HG03521 (cell line): ENCODE results near the gene DCD.
"Not testable (repeated sequence)": the region's sequence is repeated elsewhere in the genome, so short reads cannot be mapped to it uniquely, and the experiment has no call there.

Experiments
- ATAC-seq: cut with Tn5 transposase; IDR thresholded peaks from one replicate; pipeline ENCODE4 v1.9.1; 2021; ENCODE audit warnings: mild to moderate bottlenecking, moderate library complexity; ENCODE audit not compliant: unreplicated experiment

Gene DCD

DNA sequence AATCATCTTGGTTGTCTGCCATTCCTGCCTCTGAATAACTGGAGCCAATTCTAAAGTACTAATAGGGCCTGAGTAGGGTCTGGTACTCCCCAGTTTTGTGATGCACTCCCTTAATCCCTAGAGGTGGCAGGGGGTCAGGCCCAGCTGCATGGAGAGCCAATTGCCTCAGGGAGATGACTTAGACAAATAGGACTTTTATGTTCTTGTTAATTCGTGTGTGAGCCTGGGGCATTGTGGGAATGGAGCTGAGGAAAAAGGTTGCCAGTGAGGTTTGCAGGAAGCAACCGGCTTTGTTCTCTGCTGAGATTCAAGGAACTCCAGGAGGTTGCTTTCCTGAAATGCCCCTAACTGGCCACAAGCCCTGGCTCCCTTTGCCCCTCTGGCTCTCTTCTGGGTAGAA, 6.8 kb upstream of the DCD start:
- no peak for ATAC-seq

DNA sequence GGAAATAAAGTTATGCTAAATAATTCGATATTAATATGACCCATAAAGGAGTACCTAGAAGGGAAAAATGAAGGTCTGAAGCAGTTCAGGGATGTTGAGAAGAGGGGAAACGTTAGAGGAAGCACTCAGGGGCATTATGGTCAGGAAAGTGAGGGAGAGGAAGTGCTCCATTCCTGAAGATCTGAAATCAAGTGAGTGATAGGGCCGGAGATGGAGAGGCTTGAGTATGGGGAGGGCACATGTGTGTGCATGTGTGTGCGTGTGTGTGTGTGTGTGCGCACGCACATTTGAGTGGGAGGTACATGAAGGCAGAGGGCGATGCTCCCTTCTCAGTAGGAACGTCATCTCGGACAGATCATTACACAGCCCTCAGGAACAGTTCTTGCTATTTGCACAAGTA, 4.9 kb upstream of the DCD start:
- no peak for ATAC-seq

DNA sequence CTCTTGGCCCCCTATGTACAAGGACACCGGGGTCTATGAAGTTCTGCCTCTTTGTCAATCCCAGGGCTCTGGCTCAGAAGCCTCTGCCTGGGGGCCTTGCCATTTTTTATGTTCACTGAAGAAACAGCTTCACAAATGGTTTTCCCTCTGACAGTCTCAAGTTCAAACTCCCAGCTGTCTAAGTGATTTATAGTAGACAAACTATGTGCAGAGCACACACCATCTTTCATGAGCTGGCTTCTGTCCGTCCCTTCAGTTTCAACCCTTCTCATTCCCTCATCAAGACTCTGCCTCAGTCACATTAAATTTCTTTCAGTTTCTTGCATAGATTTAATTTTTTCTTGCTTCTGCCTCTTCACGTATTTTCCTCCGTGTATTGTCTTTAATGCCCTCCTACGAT, 2.7 kb upstream of the DCD start:
- ATAC-seq: no peak

DNA sequence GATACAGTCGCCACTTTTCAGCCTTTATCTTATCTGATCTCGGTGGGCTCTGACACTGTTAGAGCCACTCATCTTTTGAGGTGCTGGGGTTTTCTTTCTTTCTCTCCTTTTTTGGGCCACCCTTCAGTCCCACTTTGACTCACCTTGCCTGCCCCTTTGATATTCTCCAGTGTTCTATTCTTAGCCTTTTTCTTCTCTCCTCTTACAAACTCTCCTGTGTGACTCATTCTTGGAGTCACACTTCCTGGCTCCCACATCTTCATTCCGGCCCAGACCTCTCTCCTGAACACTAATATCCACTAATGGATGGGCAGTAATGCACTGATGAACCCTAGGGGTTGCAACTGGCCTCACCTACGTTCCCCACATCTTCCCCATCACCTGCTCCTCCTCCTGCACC, 2.2 kb upstream of the DCD start:
- no peak for ATAC-seq

DNA sequence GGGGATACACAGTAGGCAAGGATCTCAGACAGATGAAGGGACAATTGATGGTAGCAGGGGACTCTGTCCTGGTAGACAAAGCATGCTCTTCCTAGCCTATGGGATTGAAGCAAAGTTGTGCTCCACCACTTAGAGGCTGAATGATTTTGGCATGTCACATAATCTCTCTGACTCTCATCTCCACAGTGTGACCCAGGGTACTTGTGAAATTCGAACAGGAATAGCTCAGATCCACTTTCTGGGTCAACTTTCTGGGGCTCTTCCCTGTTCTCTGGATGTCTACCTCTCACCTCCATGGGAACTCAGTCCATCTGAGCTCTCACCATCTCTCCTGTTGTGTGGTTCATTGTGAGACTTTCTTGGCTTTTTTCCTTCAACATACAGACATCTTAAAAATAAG, 1.7 kb upstream of the DCD start:
- no peak for ATAC-seq

DNA sequence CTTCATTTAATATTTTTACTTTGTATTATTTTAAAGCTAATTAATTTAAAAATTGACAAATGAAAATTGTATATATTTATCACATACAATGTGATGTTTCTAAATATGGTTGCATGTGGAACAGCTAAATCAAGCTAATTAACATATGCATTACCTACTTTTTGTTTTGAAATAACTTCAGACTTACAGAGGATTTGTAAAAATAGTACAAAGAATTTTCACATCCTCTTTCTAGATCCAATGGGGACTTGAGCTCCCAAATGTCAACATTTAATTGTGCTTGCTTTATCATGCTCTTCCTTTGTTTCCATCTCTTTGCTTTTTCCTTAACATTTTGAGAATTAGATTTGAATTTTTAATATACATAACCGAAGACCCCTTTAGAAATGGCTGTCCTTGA, 6.6 kb downstream of the DCD start:
- no peak for ATAC-seq

DNA sequence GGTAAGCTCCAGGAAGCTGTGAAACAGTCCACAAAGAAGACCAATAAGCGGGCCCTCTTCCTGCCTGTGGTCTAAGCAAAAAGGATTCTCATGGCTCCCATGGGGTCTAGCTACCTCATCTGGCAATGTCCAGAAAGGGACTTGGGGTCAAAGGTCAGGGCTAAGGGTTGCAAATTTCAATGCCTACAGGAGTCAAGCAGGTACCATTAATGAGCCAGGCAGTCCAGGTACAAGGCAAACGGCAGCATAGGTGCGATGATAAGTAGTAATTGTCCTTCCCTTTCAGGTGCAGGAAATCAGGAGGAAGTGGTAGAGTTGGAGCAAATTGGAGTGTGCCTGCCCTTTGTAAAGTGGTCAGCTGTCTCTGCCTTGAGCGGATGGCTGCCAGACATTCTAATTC, 7.1 kb downstream of the DCD start:
- ATAC-seq: no peak

DNA sequence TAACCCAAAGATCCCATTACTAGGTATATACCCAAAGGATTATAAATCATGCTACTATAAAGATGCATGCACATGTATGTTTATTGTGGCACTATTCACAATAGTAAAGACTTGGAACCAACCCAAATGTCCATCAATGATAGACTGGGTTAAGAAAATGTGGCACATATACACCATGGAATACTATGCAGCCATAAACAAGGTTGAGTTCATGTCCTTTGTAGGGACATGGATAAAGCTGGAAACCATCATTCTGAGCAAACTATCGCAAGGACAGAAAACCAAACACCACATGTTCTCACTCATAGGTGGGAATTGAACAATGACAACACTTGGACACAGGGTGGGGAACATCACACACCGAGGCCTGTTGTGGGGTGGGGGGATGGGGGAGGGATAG, 9.1 kb downstream of the DCD start:
- ATAC-seq: not testable (repeated sequence)

DNA sequence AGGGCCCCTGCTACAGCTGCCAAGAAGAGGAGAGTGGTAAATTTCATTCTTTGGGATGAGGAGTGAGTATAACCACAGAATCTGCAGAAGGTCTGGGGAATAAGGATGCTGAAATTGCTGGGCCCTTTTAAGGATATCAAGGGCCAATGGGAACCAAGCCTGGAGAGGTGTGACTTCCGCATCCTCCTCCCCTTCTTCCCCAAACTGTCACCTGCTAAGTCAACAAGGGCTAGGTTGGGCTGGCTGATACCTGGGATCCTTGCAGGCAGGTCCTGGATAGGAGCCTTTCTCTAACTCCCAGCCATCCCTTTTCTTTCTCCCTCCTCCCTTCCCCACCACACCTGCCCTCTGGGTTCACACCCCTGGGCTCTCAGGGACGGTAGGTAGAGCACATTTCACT, 13.4 kb downstream of the DCD start, which contains the start of gene LACRT:
Gene LACRT (minus strand): TSS at position 101 of the 400 bp plus-strand sequence. CDS start 54 bp downstream, at position 47.
- ATAC-seq: no peak

DNA sequence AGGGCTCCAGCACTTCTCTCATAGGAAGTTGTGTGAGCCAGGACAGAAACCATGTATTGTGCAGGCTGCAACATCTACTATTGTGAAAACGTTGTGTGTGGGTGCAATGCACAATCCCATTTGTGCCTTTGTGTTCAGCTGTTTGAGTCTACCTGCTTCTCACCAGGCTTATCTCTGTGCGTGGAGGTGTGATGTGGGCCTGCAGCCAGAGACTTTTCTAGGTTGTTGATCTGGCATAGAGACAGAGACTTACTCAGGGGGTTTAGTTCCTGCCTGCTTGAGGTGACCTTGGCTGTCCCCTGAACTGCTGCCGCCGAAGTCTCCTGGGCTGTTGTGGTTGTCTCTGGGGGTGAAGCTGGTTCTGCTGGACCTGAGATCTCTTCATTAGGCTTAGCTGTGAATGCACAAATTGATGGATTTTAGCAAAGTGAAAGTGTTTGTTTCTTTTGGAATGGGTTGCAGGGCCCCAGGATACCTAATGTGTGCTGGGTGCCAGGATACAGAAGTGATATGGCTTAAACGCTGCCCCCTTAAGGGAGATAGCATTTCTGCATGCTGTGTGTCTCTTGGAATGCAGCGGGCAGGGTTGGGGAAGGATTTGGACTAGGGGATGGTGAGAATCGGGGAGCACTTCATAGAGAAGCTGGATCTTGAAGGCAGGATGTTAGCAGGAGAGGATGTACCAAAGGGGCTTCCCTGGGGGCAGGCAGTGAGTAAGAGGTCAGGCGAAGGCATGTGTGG, 16.0 kb downstream of the DCD start:
- ATAC-seq: no peak

DNA sequence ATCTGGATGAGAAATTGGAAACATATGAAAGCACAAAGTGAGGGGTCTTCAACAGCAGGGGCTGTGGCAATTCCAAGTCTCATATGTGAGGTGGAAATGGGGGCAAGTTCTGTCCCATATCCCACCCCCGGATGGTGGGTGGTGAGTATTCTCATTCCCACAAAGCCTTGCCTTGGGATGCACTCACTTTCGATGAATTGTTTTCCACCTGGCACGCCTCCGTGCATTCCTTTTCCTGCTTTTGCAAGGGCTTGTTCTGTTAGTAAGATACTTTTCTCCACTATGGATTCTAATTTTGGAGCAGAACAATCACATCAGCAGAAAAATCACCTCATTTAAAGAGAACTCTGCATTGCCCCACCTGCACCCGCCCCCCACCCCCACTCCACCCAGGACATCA, 16.6 kb downstream of the DCD start:
- ATAC-seq: no peak

DNA sequence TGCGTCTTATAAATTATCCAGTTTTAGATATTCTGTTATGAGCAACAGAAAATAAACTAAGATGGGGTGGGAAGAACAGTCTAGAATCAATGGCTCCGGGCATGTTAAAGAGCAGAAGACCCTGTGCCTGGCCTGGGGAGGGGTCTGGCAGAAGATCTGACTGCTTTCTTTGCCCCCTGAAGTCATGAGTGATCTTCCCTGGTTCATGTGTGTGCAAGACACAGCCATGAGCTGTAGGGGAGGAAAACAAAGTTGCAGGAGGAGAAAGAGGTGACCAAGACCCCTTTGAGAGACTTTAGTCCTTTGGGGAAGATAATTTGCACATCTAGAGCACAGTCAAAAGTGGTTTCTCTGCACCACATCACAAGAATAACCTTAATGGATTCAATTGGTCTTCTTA, 18.2 kb downstream of the DCD start:
- ATAC-seq: no peak

DNA sequence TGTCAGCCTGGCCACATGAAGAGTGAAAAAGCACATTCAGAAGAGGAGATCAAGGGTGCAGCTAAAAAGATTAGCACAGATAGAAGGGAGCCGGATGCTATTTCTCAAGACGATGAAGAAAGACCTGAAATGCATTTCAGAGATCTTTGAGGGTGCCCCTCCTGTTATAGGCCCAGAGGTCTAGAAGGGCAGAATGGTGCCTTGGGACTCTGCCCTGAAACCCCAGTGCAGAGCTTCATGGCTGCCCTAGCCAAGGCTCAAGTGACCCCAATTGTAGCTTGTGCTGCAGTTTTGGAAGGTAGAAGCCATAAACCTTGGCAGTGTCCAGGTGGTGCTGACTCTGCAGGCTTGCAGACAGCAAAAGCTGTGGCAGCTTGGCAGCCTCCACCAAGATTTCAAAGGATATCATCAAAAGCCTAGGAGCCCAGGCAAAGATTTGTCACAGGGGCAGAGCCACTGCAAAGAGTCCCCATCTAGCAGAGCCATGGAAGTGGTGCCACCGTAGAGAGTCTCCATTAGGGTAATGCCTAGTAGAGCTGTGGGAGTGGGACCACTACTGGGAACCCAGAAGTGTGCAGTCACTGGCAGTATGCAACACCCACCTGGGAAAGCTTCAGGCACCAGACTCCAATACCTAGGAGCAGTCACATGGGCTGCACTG, 19.8 kb downstream of the DCD start:
- ATAC-seq: no peak

DNA sequence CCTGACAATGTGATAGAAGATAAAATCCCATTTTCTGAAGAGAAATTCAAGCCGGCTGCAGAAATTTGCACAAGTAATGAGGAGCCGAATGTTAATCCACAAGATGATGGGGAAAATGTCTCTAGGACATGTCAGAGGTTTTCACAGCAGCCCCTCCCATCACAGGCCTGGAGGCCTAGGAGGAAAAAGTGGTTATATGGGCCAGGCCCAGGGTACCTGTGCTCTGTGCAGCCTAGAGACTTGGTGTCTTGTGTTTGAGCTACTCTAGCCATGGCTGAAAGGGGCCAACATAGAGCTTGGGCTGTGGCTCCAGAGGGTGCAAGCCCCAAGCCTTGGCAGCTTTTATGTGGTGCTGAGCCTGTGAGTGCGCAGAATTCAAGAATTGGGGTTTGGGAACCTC, 20.9 kb downstream of the DCD start:
- ATAC-seq: no peak

DNA sequence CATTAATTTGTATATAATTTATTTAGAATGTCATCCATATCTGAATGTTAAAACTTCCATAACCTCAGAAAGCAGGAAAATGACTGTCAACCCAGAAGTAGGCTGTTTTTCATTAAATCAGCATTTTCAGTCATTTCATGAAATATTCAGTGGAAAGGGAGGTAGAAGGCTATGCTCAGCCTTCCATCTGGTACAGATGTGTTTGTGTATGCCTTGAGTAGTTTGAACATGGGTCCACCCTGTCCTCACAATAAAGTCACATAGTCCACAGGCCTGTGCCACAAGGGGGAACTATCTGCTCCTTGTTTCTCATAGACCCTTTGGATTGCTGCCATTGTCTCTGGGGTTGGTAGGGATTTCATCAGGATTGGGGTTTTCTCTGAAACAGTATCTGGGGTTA, 22.6 kb downstream of the DCD start:
- no peak for ATAC-seq

DNA sequence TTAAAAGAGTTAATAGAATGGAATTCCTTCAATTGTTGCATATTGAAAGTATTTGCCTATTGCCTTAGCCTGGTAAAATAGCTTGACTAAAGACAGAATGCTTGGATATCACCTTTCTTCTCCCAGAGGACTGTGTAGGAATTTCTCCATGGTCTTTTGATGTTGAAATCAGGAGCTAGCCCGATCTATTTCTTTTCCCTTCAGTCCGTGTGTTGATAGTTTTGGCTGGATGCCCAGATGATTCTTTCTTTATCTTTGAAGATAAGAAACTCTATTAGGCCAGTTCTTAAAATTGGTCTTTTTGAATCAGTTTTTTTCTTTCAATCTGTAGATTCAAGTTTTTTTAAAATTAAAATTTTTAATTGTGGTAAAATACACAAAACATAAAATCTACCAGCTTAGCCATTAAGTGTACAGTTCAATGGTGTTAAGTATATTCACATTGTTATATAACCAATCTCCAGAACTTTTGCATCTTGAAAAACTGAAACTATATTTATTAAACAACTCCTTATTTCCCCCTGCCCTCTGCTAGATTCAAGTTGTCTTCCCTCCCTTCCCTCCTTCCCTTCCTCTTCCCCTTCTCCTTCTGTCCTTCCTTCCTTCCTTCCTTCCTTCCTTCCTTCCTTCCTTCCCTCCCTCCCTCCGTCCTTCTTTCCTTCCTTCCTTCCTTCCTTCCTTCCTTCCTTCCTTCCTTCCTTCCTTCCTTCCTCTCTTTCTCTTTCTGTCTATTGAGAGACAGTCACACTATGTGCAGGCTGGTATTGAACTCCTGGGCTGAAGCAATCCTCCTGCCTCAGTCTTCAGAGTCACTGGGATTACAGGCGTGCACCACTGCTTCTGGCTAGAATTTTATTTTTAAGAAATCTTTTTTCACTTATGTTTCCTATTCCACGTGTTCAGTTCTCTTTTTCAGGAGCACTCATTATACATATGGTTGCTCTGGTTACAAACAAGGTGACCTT, 23.6 kb downstream of the DCD start:
- ATAC-seq: no peak

DNA sequence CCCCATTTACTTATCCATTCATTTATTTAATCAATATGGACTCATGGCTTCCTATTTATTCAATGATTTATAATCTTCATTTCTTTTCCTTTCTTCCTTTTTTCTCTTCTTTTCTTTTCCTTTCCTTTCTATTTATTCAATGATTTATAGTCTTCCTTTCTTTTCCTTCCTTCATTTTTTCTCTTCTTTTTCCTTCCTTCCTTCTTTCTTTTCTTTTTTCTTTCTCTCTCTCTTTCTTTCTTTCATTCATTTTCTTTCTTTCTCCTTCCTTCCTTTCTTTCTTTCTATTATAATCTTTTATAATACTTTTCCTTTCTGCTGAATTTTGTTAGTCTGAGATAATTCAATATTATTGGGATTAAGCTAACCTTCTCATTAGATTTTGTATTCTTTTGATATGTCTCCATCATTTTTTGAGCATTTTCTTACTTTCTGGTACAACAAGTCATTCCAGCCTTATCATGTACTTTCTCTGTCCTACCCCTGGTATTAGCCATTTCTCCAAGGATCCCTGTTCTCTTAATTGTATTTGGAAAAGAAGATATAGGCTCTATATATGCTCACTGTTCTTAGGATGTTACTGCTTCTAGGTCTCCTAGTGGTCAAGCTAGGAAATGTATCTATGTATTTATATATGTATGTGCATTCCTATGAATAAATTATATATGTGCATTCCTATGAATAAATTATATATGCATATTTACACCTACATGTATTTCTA, 25.5 kb downstream of the DCD start:
- no peak for ATAC-seq

DNA sequence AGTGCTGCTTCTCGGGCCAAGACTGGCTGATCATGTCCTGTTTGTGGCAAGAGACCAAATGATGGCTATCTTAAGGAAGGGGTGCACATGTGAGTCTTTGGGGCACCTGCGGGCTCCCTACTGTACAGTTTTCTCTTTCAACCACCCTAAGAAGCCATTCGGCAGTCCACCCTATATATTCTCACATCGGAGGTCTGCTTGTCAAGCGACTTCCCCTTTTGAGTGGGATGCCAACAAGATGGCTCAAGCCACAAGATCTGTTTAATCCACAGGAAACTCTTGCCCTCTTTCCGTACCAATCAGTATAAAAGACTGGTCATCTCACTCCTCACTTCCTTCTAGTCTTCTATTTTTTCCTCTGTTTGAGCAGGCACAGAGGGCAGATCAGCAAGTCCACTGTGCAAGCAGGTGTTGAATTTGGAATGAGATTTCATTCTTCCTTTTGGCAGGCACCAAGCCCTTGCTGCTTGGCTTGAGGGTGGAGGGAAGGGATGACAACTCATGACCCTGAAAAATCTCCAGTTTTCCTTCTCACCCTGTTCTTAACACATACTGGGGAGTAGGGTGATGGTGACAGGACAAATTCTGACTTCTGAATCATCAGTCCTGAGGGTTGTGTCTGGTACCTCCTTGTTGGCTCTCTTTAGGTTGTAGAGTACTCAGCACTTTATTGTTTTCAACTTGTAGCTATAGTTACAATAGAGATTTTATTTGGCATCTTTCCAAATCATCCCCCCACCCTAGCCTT, 31.1 kb downstream of the DCD start:
- no peak for ATAC-seq

DNA sequence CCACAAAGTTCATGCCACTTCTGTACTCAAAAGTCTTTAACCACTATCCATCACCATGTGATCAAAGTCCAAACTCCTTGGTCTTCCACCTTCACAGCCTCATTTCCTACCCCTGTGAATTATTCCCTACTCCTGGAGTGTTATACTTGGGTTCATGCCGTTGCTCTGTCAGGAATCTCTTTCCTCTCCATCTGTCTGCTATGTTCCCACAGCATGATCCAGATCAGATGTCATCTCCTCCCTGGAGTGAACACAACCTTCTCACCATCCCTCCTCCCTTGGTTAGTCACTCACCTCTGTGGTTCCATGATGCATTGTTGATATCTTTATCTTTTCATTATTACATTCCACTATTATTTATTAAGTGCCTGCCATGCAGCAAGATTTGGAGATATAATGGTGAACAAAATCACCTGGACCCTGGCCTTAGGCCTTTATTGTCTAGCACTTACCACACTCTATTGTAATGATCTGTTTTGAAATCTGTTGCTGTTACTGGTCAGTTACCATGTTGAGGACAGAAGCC, 35.9 kb downstream of the DCD start:
- no peak for ATAC-seq

DNA sequence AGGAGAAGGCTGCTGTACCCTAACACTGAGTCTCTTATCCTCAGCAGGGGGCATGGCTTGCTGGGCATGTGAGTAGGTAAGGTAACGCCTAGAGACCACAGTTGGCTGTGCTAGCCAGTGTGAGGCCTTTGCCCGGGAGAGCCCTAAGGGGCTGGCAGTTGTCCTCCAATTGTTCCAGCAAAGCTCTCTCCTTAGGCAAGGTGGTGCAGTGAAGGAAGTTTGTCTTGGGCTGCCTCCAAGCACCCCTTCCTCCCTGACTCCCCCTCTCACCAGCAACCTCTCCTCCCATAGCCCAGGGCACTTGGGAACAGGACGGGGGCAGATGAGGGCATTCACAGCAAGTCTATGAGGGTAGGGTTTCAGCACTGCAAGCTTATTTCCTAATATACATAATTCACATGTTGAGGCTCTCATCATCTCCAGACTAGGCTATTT, 36.4 kb downstream of the DCD start:
- ATAC-seq: no peak
